ENCODE data around the gene SREK1IP1.

The SREK1IP1 gene

GRCh38 chr5:64768358-64769312 lies at the start of gene SREK1IP1, which contains the start of gene CWC27:
SREK1IP1 (minus strand) TSS chr5:64768691; CDS start chr5:64768517, 174 bp downstream.
CWC27 (plus strand) TSS chr5:64768930; CDS start chr5:64769147, 217 bp downstream.
- peak; percentile 77 for DNase-seq (ENCODE audit: low read depth)
- H3K4me3 ChIP-seq (ENCODE audit: low read length), result peak within 1 kb of the TSS; percentile 89
- TF ChIP-seq CTCF (conservative IDR thresholded peaks at IDR 0.05; ENCODE audit: low read depth, low read length), result no peak

GRCh38 chr5:64818245-64818644 lies 49.8 kb upstream of the SREK1IP1 start:
- no peak overlapping the region for H3K4me3 ChIP-seq (ENCODE audit: low read length)
- DNase-seq (ENCODE audit: low read depth), result no peak
- no peak for TF ChIP-seq CTCF (conservative IDR thresholded peaks at IDR 0.05; ENCODE audit: low read depth, low read length)

- no peak for TF ChIP-seq CTCF (conservative IDR thresholded peaks at IDR 0.05; ENCODE audit: low read depth, low read length)
- DNase-seq (ENCODE audit: low read depth), result no peak
- H3K4me3 ChIP-seq (ENCODE audit: low read length), result no peak overlapping the region
These were observed 45.6 kb upstream of the SREK1IP1 start for GRCh38 chr5:64814073-64814472.

- peak; percentile 69 for TF ChIP-seq CTCF (conservative IDR thresholded peaks at IDR 0.05; ENCODE audit: low read depth, low read length)
- DNase-seq (ENCODE audit: low read depth), result peak; percentile 20
- no peak overlapping the region for H3K4me3 ChIP-seq (ENCODE audit: low read length)
These were observed 42.7 kb upstream of the SREK1IP1 start for GRCh38 chr5:64811050-64811640.

GRCh38 chr5:64807520-64807919 lies 39.0 kb upstream of the SREK1IP1 start:
- TF ChIP-seq CTCF (conservative IDR thresholded peaks at IDR 0.05; ENCODE audit: low read depth, low read length), result no peak
- no peak for DNase-seq (ENCODE audit: low read depth)

GRCh38 chr5:64806537-64806936 lies 38.0 kb upstream of the SREK1IP1 start:
- no peak for DNase-seq (ENCODE audit: low read depth)
- H3K4me3 ChIP-seq (ENCODE audit: low read length), result no peak overlapping the region
- TF ChIP-seq CTCF (conservative IDR thresholded peaks at IDR 0.05; ENCODE audit: low read depth, low read length), result no peak

More at GRCh38 chr5:64807520-64807919, 39.0 kb upstream of the SREK1IP1 start:
- H3K4me3 ChIP-seq (ENCODE audit: low read length), result no peak overlapping the region
